Prostate gland (tissue), 2 donors: ENCODE data around the gene SRRM3. TPM values are rescaled to one million over a fixed set of nuclear protein-coding genes. Genes with fewer than 3 reads are reported as not detected.

ENCODE experiments used
- DNase-seq: peaks from one replicate; pipeline ENCODE4 v3.0.0-alpha.2; 2019; ENCODE audit warnings: low spot score
- H3K27ac ChIP-seq, 2 donors: fragments of 200-600 bp; sonication (generic); 2 replicates each; pipeline ENCODE4 v1.5.1; 2017 to 2019
- H3K27me3 ChIP-seq: fragments of 200-600 bp; sonication (generic); replicated peaks from 2 replicates; pipeline ENCODE4 v1.5.1; 2019; ENCODE audit not compliant: insufficient read depth
- H3K36me3 ChIP-seq, 2 donors: fragments of 200-600 bp; sonication (generic); 1 replicate in 1 of 2; 2 replicates in 1 of 2; pipeline versions ENCODE4 v1.5.1 to v1.8.1; 2017 to 2019
- H3K4me1 ChIP-seq: fragments of 200-600 bp; sonication (generic); replicated peaks from 2 replicates; pipeline ENCODE4 v1.5.1; 2019
- H3K4me3 ChIP-seq, 2 donors: fragments of 200-600 bp; sonication (generic); 2 replicates each; pipeline ENCODE4 v1.5.1; 2017 to 2019
- H3K9me3 ChIP-seq: fragments of 200-600 bp; sonication (generic); 2 replicates; pipeline ENCODE4 v1.5.1; 2017
- CTCF ChIP-seq, 4 experiments: fragments of 200-600 bp in 2 of 4; fragments of 450-650 bp in 2 of 4; sonication (generic) in 2 of 4; IDR thresholded peaks; 1 replicate in 3 of 4; 2 replicates in 1 of 4; pipeline ENCODE4 v1.5.1; 2016 to 2019; ENCODE audit warnings: antibody characterized with exemption in 4 of 4, mild to moderate bottlenecking in 2 of 4, moderate library complexity in 2 of 4
- POLR2A ChIP-seq: fragments of 450-650 bp; IDR thresholded peaks from one replicate; pipeline ENCODE4 v1.6.1; 2016; ENCODE audit warnings: antibody characterized with exemption, mild to moderate bottlenecking
- POLR2AphosphoS5 ChIP-seq: sonication (generic); formaldehyde crosslinking; IDR thresholded peaks from one replicate; pipeline ENCODE4 v1.6.1; 2017; ENCODE audit warnings: antibody characterized with exemption
- WGBS: methylation state at CpG from one replicate; pipeline ENCODE4 v1.1.5; 2018; 5-methylcytosine and 5-hydroxymethylcytosine counted together
- intact Hi-C: fragments of 100-400 bp; cut with DNase I; formaldehyde crosslinking; loops from one replicate; pipeline ENCODE4 v1.14.2; 2022
- total RNA-seq, 2 donors: library from RNA; depleted of rRNA; stranded (reverse); fragments of >200 nt; gene quantifications; one replicate each; pipeline ENCODE4 v1.1.0, GENCODE V29; 2016

SRRM3 gene
- total RNA-seq, 2 donors from 2014 or later: 3.1 to 6.8 TPM

- Histone ChIP-seq H3K36me3 (no peaks in the 10 kb centered on the region), H3K27ac (no peak overlapping the region), H3K27me3 (no peaks in the 10 kb centered on the region), H3K4me1 (no peaks in the 10 kb centered on the region), H3K9me3 (no peaks in the 10 kb centered on the region), H3K4me3 (no peak overlapping the region)
- WGBS: 92% methylated on average over 10 of the region's 10 CpGs
- intact Hi-C loops: loop anchor here (5.0 kb wide), 1 partner anchor 83 kb away; no protein-coding TSS in a partner anchor
- TF ChIP-seq CTCF (IDR thresholded peaks at IDR 0.05): no peak
- TF ChIP-seq POLR2AphosphoS5: no peak
- no peak for TF ChIP-seq POLR2A
- no peak for DNase-seq
Observed at GRCh38 chr7:76179686-76180085, 22.0 kb upstream of the SRRM3 start.

- Histone ChIP-seq H3K27ac (no peak overlapping the region), H3K36me3 (no peaks in the 10 kb centered on the region), H3K9me3 (no peaks in the 10 kb centered on the region), H3K4me1 (no peaks in the 10 kb centered on the region), H3K4me3 (no peak overlapping the region), H3K27me3 (no peaks in the 10 kb centered on the region)
- no peak for TF ChIP-seq POLR2AphosphoS5
- TF ChIP-seq POLR2A: no peak
- no peak for TF ChIP-seq CTCF (IDR thresholded peaks at IDR 0.05)
- WGBS: 71% methylated on average over 7 of the region's 7 CpGs
- no peak for DNase-seq
- intact Hi-C loops: no loop called here
Observed at GRCh38 chr7:76182225-76182960, 19.3 kb upstream of the SRRM3 start.

GRCh38 chr7:76185187-76185896, 16.4 kb upstream of the SRRM3 start:
- intact Hi-C loops: no loop called here
- no peak for TF ChIP-seq POLR2AphosphoS5
- no peak for DNase-seq
- H3K36me3 ChIP-seq: no peaks in the 10 kb centered on the region
- WGBS: 42% methylated on average over 21 of the region's 21 CpGs
- no peak overlapping the region for H3K27ac ChIP-seq
- no peaks in the 10 kb centered on the region for H3K27me3 ChIP-seq
- no peaks in the 10 kb centered on the region for H3K9me3 ChIP-seq
- no peaks in the 10 kb centered on the region for H3K4me1 ChIP-seq
- H3K4me3 ChIP-seq: no peak overlapping the region

- no peak for TF ChIP-seq POLR2A
- TF ChIP-seq CTCF (IDR thresholded peaks at IDR 0.05): no peak
- TF ChIP-seq POLR2AphosphoS5: no peak
- intact Hi-C loops: no loop called here
- no peaks in the 10 kb centered on the region for H3K9me3 ChIP-seq
- no peak for DNase-seq
- H3K36me3 ChIP-seq: no peaks in the 10 kb centered on the region
- H3K4me3 ChIP-seq: no peak overlapping the region
- H3K4me1 ChIP-seq: no peaks in the 10 kb centered on the region
- H3K27ac ChIP-seq: no peak overlapping the region
- H3K27me3 ChIP-seq: no peaks in the 10 kb centered on the region
- 72% methylated on average over 5 of the region's 5 CpGs for WGBS
Observed at GRCh38 chr7:76187272-76187671, 14.4 kb upstream of the SRRM3 start.

- Histone ChIP-seq H3K36me3 (no peaks in the 10 kb centered on the region), H3K9me3 (no peaks in the 10 kb centered on the region), H3K27ac (no peak overlapping the region), H3K4me1 (no peaks in the 10 kb centered on the region), H3K27me3 (no peaks in the 10 kb centered on the region), H3K4me3 (no peak overlapping the region)
- no peak for DNase-seq
- 59% methylated on average over 6 of the region's 6 CpGs for WGBS
- intact Hi-C loops: no loop called here
- TF ChIP-seq CTCF (IDR thresholded peaks at IDR 0.05) (no peak), POLR2AphosphoS5 (no peak), POLR2A (no peak)
Observed at GRCh38 chr7:76189276-76189675, 12.4 kb upstream of the SRRM3 start.
